Activated naive CD4-positive, alpha-beta T cell treated with anti-CD3 and anti-CD28 coated beads, Interleukin-2, amount 50 U/mL, for 24 hours (primary cell): Measurements from ENCODE around the gene KDM4B.

ENCODE experiments used
- H3K27ac Mint-ChIP-seq: one replicate; pipeline ENCODE4 v1.8.0; 2021; ENCODE audit warnings: mild to moderate bottlenecking, mixed read lengths
- H3K27me3 Mint-ChIP-seq: one replicate; pipeline ENCODE4 v1.8.0; 2021; ENCODE audit warnings: mixed read lengths
- H3K36me3 Mint-ChIP-seq: one replicate; pipeline ENCODE4 v1.8.0; 2021; ENCODE audit warnings: mixed read lengths
- H3K4me1 Mint-ChIP-seq: one replicate; pipeline ENCODE4 v1.8.0; 2021; ENCODE audit warnings: mixed read lengths
- H3K4me3 Mint-ChIP-seq: one replicate; pipeline ENCODE4 v1.8.0; 2021; ENCODE audit warnings: mild to moderate bottlenecking, mixed read lengths
- H3K9me3 Mint-ChIP-seq: one replicate; pipeline ENCODE4 v1.8.0; 2021; ENCODE audit warnings: mixed read lengths

The KDM4B gene

GRCh38 chr19:5108866-5109265 is 140.0 kb downstream of the KDM4B start:
- Mint-ChIP-seq H3K27ac (no peak overlapping the region), H3K36me3 (peaks cover 6% of the 10 kb centered on the region), H3K4me1 (no peaks in the 10 kb centered on the region), H3K4me3 (no peak overlapping the region), H3K9me3 (no peaks in the 10 kb centered on the region), H3K27me3 (no peaks in the 10 kb centered on the region)

GRCh38 chr19:5109560-5109959 is 140.6 kb downstream of the KDM4B start:
- Mint-ChIP-seq H3K36me3 (peaks cover 6% of the 10 kb centered on the region), H3K27ac (no peak overlapping the region)

GRCh38 chr19:5110546-5110945 is 141.6 kb downstream of the KDM4B start:
- H3K27ac Mint-ChIP-seq = no peak overlapping the region
- H3K27me3 Mint-ChIP-seq = no peaks in the 10 kb centered on the region
- H3K9me3 Mint-ChIP-seq = no peaks in the 10 kb centered on the region
- H3K4me3 Mint-ChIP-seq = no peak overlapping the region
- H3K36me3 Mint-ChIP-seq = peaks cover 9% of the 10 kb centered on the region
- no peaks in the 10 kb centered on the region for H3K4me1 Mint-ChIP-seq

More at GRCh38 chr19:5109560-5109959, 140.6 kb downstream of the KDM4B start:
- H3K4me1 Mint-ChIP-seq = no peaks in the 10 kb centered on the region
- no peak overlapping the region for H3K4me3 Mint-ChIP-seq
- H3K27me3 Mint-ChIP-seq = no peaks in the 10 kb centered on the region
- no peaks in the 10 kb centered on the region for H3K9me3 Mint-ChIP-seq

DNA sequence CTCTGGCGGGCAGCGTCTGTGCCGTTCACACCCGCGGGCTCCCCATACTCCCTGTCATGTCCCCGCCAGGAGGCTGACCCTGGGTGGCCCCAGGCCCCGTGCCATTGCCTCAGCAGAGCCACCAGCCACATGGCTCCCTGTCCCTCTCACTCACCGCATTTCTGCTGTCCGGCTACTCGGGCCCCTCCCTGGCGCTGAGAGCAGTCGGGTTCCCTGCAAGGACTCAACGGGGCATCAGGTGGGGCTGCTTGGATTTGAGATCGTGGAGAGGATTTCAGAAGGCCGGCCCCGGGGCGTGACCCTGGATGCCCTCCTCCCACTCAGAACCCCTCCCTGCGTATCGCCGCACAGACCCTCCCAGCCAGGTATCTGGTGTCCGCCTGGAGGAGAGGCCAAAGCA is 142.1 kb downstream of the KDM4B start:
- Mint-ChIP-seq H3K27ac (no peak overlapping the region), H3K27me3 (no peaks in the 10 kb centered on the region), H3K9me3 (no peaks in the 10 kb centered on the region), H3K4me3 (no peak overlapping the region), H3K36me3 (peaks cover 10% of the 10 kb centered on the region), H3K4me1 (no peaks in the 10 kb centered on the region)

- H3K4me3 Mint-ChIP-seq = no peak overlapping the region
- peaks cover 15% of the 10 kb centered on the region for H3K36me3 Mint-ChIP-seq
- no peaks in the 10 kb centered on the region for H3K9me3 Mint-ChIP-seq
- no peaks in the 10 kb centered on the region for H3K4me1 Mint-ChIP-seq
- no peak overlapping the region for H3K27ac Mint-ChIP-seq
- no peaks in the 10 kb centered on the region for H3K27me3 Mint-ChIP-seq
Measured at GRCh38 chr19:5112175-5112574, 143.3 kb downstream of the KDM4B start.

GRCh38 chr19:5112681-5113575 is 144.0 kb downstream of the KDM4B start:
- no peak overlapping the region for H3K4me3 Mint-ChIP-seq
- H3K9me3 Mint-ChIP-seq = no peaks in the 10 kb centered on the region
- no peaks in the 10 kb centered on the region for H3K27me3 Mint-ChIP-seq
- H3K27ac Mint-ChIP-seq = no peak overlapping the region
- no peaks in the 10 kb centered on the region for H3K4me1 Mint-ChIP-seq
- peaks cover 15% of the 10 kb centered on the region for H3K36me3 Mint-ChIP-seq

DNA sequence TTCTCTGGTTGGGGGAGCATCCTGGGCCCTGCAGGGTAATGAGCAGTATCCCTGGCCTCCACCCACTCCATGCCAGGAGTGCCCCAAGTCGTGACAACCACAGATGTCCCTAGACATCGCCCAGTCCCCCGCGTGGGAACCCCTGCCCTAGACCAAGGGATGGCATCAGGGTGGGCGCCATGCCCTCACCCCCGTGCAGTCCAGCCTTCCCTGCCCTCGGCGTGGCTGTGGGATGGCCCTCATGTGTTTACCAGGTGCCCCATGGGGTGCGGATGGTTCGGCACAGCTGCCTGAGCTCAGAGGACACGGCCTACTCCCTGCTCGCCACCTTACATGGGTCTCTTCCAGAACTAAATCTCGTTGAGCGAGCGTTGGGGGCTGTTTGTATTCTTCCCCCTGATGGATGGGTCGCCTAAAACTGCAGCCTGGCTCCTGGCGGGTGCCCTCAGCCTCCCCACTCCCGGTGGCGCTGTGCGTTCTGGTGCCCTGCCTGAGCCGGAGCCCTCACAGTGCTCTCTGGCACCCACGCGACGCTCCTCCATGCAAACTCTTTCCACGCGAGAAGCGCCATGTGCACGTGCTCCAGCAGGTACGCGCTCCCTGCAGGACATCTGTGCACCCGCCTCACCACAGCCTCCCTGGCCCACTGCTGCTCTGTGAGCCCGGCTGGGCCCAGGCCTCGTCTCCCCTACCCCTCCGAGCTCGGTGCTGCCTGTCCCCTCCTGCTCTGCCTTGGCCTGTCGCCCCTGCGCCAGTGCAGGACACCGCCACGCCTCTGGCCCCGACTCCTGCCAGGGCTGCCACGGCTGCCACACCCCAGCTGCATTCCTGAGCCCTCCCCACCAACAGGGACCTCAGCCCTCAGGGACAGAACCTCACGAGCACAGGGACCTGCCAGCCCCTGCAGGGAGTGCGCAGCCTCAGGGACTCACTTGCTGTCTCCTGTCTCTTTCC is 145.0 kb downstream of the KDM4B start:
- peaks cover 15% of the 10 kb centered on the region for H3K36me3 Mint-ChIP-seq
- H3K4me1 Mint-ChIP-seq = no peaks in the 10 kb centered on the region
- no peaks in the 10 kb centered on the region for H3K9me3 Mint-ChIP-seq
- no peak overlapping the region for H3K4me3 Mint-ChIP-seq
- H3K27ac Mint-ChIP-seq = no peak overlapping the region
- no peaks in the 10 kb centered on the region for H3K27me3 Mint-ChIP-seq

DNA sequence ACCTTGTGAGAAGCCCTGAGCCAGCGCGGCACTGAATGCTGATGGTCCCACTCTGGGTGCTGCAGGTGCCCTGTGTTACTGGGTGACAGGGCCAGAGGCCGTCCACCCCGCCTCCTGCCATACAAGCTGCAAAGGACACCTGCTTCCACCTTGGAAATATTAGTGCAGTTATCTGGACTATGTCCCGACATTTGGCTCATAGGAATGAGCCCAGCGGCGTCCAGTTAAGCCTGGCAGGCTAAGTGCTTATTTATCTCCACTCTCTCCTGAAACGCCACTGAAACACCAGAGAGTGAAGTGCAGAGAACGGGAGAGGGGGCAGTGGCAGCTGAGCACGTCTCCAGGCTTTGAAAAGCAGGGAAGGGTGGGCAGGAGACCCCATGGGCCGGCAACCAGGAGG is 145.8 kb downstream of the KDM4B start:
- peaks cover 15% of the 10 kb centered on the region for H3K36me3 Mint-ChIP-seq
- H3K4me1 Mint-ChIP-seq = no peaks in the 10 kb centered on the region
- no peak overlapping the region for H3K27ac Mint-ChIP-seq
- no peaks in the 10 kb centered on the region for H3K9me3 Mint-ChIP-seq
- no peaks in the 10 kb centered on the region for H3K27me3 Mint-ChIP-seq
- no peak overlapping the region for H3K4me3 Mint-ChIP-seq

- no peaks in the 10 kb centered on the region for H3K9me3 Mint-ChIP-seq
- H3K27ac Mint-ChIP-seq = no peak overlapping the region
- no peak overlapping the region for H3K4me3 Mint-ChIP-seq
- no peaks in the 10 kb centered on the region for H3K27me3 Mint-ChIP-seq
- peaks cover 15% of the 10 kb centered on the region for H3K36me3 Mint-ChIP-seq
- no peaks in the 10 kb centered on the region for H3K4me1 Mint-ChIP-seq
Measured at GRCh38 chr19:5115351-5115750, 146.4 kb downstream of the KDM4B start.

DNA sequence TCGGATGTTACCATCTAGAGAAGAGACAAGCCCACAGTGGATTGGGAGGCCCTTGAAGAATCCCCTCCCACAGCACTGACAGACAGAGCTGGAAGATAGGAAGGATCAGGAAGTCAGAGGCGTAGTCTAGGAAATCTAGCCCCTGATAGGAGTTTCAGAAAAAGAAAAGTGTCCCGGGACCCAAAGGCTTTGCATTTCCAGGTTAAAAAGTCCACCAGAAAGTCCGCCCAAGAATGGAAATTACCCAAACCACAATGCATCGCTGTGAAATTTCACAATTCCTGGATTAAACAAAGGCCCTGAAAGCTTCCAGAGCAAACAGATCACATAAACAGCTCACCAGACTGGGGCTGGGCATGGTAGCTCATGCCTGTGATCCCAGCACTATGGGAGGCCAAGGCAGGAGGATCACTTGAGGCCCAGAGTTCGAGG is 146.9 kb downstream of the KDM4B start:
- peaks cover 15% of the 10 kb centered on the region for H3K36me3 Mint-ChIP-seq
- H3K27ac Mint-ChIP-seq = no peak overlapping the region
- no peaks in the 10 kb centered on the region for H3K27me3 Mint-ChIP-seq
- no peak overlapping the region for H3K4me3 Mint-ChIP-seq
- no peaks in the 10 kb centered on the region for H3K9me3 Mint-ChIP-seq
- H3K4me1 Mint-ChIP-seq = no peaks in the 10 kb centered on the region

GRCh38 chr19:5116292-5116691 is 147.4 kb downstream of the KDM4B start:
- no peaks in the 10 kb centered on the region for H3K9me3 Mint-ChIP-seq
- no peak overlapping the region for H3K27ac Mint-ChIP-seq

GRCh38 chr19:5117421-5117820 is 148.5 kb downstream of the KDM4B start:
- Mint-ChIP-seq H3K27ac (no peak overlapping the region), H3K27me3 (no peaks in the 10 kb centered on the region), H3K9me3 (no peaks in the 10 kb centered on the region), H3K4me1 (peaks cover 9% of the 10 kb centered on the region), H3K4me3 (no peak overlapping the region), H3K36me3 (peaks cover 14% of the 10 kb centered on the region)

More at GRCh38 chr19:5116292-5116691, 147.4 kb downstream of the KDM4B start:
- no peaks in the 10 kb centered on the region for H3K27me3 Mint-ChIP-seq
- H3K36me3 Mint-ChIP-seq = peaks cover 15% of the 10 kb centered on the region
- H3K4me1 Mint-ChIP-seq = peaks cover 4% of the 10 kb centered on the region
- no peak overlapping the region for H3K4me3 Mint-ChIP-seq

DNA sequence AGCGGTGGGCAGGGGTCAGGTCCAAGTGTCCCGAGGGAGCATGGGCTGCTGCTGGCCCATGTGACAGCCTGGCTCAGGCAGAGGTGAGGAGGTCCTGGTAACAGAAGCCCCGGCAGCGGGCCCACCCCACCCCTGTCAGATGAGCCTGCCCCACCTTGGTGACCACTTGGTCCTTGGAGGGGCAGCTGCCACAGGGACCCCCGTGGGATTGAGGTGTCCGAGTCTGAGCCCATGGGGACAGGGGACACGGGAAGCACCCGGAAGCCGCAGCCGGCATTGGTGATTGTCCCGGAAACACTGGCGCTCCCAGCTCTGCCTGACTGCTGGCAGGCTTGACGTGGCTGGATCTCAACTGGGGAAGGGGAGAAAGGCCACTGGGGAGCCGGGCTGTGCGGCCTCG is 149.1 kb downstream of the KDM4B start:
- Mint-ChIP-seq H3K4me3 (no peak overlapping the region), H3K36me3 (peaks cover 15% of the 10 kb centered on the region), H3K27ac (no peak overlapping the region), H3K27me3 (no peaks in the 10 kb centered on the region), H3K9me3 (no peaks in the 10 kb centered on the region), H3K4me1 (peaks cover 11% of the 10 kb centered on the region)

DNA sequence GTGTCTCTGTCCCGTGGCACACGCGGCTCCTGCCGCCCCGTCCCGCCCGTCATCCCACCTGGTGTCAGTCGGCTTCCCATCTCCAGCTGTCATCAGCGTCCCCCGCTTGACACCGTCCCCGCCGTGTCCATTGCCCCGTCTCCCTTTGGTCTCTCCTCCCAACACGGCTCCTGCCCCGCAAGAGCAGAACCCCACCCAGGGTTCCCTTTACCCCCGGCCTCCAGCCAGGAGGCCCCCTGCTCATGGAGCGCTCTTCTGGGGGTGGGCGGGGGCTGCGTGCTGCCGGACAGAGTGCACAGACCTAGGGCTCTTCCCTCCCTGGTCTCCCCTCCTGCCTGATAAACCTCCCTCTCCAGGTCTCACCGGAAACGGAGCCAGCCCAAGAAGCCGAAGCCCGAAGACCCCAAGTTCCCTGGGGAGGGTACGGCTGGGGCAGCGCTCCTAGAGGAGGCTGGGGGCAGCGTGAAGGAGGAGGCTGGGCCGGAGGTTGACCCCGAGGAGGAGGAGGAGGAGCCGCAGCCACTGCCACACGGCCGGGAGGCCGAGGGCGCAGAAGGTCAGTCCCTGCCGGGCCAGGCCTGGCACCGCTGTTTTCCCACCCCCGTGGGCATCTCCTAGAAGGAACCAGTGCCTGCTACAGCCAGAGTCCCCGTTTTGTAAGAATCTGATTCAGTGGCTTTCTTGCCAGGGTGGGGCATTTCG is 150.5 kb downstream of the KDM4B start:
- Mint-ChIP-seq H3K4me1 (peaks cover 14% of the 10 kb centered on the region), H3K27me3 (no peaks in the 10 kb centered on the region), H3K36me3 (peaks cover 17% of the 10 kb centered on the region)

DNA sequence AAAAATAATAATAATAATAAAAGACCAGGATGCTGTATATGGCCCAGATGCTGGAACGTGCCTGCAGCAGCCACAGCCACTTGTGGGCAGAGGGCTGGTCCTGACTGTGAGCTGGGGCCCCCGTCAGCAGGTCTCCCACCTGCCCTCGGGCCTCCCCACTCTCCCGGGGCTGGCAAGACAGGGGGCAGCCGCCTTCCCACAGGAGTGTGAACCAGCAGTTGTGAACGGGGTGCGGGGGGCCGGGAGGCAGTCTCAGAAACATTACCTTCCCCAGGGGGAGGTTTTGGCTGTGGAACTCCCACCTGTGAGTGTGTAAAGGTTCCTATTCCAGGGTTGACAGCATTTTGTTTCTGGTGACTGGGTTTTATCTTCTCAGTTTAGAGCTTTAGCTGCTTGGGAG is 151.4 kb downstream of the KDM4B start:
- H3K9me3 Mint-ChIP-seq = no peaks in the 10 kb centered on the region
- no peak overlapping the region for H3K4me3 Mint-ChIP-seq
- no peak overlapping the region for H3K27ac Mint-ChIP-seq
- H3K4me1 Mint-ChIP-seq = peaks cover 20% of the 10 kb centered on the region
- peaks cover 16% of the 10 kb centered on the region for H3K36me3 Mint-ChIP-seq
- H3K27me3 Mint-ChIP-seq = no peaks in the 10 kb centered on the region

More for the DNA sequence above, 150.5 kb downstream of the KDM4B start:
- no peak overlapping the region for H3K27ac Mint-ChIP-seq
- no peak overlapping the region for H3K4me3 Mint-ChIP-seq
- no peaks in the 10 kb centered on the region for H3K9me3 Mint-ChIP-seq
